Measurements from ENCODE around the gene FAM98B.

The FAM98B gene

DNA sequence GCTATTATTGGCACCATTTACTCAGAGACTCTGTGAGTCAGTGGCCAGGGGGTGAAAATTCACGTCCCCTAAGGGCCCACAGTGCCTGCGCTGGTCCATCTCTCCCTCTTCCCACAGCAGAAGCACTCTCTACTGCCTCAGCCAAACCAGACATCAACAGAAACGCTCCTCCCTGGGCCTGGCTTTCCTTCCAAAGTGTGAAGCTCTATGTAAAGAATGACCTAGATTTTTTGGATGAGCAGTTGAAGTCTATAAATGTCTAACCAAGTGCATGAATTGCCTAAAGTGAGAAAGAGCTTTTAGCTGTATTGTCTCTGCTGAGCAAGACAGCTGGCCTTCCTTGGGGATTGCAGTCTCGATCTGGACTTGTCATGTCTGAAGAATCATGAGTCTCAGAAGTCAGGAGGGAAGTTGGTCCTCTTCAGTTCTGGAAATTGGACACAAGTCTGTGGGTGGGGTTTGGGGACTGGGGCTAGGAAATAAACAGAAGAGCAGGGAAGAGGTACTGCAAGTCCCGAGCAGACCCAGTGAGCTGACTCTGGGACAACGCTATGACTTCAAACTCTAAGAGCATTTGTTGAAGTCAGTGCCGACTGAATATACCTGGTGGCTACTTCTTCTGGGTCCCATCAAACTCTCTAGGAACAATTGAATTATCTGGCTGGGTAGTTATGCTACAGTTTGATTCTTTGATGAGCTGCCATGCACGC lies 81.7 kb downstream of the FAM98B start:
- H3K27me3 ChIP-seq = no peaks in the 10 kb centered on the region
- no peaks in the 10 kb centered on the region for H3K9me3 ChIP-seq
- TF ChIP-seq, protein P1, sequence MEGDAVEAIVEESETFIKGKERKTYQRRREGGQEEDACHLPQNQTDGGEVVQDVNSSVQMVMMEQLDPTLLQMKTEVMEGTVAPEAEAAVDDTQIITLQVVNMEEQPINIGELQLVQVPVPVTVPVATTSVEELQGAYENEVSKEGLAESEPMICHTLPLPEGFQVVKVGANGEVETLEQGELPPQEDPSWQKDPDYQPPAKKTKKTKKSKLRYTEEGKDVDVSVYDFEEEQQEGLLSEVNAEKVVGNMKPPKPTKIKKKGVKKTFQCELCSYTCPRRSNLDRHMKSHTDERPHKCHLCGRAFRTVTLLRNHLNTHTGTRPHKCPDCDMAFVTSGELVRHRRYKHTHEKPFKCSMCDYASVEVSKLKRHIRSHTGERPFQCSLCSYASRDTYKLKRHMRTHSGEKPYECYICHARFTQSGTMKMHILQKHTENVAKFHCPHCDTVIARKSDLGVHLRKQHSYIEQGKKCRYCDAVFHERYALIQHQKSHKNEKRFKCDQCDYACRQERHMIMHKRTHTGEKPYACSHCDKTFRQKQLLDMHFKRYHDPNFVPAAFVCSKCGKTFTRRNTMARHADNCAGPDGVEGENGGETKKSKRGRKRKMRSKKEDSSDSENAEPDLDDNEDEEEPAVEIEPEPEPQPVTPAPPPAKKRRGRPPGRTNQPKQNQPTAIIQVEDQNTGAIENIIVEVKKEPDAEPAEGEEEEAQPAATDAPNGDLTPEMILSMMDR (IDR thresholded peaks at IDR 0.05) = no peak
- H3K27ac ChIP-seq = no peak overlapping the region
- no peaks in the 10 kb centered on the region for H3K4me1 ChIP-seq (ENCODE audit: control insufficient read depth in 1 of 2, insufficient read depth in 1 of 2, low read depth in 1 of 2, low read length in 1 of 2)
- H3K36me3 ChIP-seq = no peaks in the 10 kb centered on the region
- H3K4me3 ChIP-seq (ENCODE audit: low read depth in 1 of 2, low read length in 1 of 2) = no peak overlapping the region

DNA sequence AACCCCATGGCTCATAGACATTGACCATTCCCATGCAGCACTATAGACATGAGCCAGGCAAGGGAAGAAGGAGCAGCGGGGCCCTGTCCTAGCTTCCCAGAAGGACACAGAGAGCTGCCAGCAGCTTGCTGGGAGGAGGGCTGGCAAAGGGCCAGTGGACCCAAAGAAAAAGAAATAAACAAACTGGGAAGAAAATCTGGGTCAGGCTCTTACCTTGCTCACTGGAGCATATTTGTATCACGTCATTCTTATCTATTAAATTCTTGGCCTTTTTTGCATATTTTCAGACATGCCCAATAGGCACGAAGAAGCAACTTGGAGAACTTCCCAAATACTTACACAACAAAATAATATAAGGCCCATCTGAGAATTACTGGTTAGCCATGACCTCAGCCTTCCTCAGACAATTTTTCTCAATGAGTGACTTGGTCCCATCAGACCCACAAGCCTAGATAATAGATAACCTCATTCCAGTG lies 82.3 kb downstream of the FAM98B start:
- Histone ChIP-seq H3K36me3 (no peaks in the 10 kb centered on the region), H3K27ac (no peak overlapping the region), H3K4me1 (ENCODE audit: control insufficient read depth in 1 of 2, insufficient read depth in 1 of 2, low read depth in 1 of 2, low read length in 1 of 2) (no peaks in the 10 kb centered on the region), H3K9me3 (no peaks in the 10 kb centered on the region), H3K27me3 (no peaks in the 10 kb centered on the region), H3K4me3 (ENCODE audit: low read depth in 1 of 2, low read length in 1 of 2) (no peak overlapping the region)
- TF ChIP-seq, protein P1 (IDR thresholded peaks at IDR 0.05) = no peak

Data from neutrophil (primary cell).